ENCODE data around the gene SPRR3.

SPRR3 gene, protein sequence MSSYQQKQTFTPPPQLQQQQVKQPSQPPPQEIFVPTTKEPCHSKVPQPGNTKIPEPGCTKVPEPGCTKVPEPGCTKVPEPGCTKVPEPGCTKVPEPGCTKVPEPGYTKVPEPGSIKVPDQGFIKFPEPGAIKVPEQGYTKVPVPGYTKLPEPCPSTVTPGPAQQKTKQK

DNA sequence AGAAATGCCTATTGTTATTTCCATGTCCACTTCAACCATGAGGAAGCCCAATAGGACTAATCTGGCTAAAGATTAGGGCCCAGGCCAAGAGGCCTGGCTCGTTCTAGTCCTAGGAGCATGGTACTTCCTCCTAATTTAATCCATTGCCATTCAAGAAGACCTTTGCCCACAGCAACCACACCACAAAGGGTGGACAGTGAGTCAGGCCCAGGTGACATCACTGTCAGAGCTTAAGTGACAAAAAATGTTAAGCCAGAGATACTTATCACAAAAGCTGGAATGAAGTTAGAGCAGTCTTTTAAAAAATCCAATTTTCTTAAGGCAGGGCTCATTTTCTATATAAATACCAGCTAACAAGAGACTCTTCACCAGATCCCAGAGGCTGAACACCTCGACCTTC lies at the start of gene SPRR3:
TSS of gene SPRR3 (plus strand) at position 368 of the 400 bp plus-strand sequence. CDS start 1,272 bp downstream, outside the sequence.
- DNase-seq (ENCODE audit: low read depth): no peak

DNA sequence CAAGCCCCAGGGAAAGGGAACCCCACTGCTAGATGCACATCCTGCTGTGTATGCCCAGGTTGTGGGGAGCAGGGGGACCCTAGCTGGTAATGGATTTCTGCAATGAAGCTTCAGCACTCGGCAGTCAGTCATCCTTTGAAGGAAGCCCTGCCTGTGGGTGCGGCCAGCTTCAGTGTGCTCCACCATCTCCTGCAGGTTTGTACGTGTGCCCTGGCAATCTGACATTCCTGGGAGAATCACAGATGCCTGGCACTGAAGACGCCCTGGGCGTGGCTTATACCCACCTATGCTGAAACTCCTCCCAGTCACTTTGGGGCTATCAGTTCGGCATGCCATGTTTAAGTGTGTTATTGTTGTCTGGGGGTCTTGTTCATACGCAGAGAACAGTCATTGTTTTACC lies 47.8 kb upstream of the SPRR3 start:
- DNase-seq (ENCODE audit: low read depth): no peak

DNA sequence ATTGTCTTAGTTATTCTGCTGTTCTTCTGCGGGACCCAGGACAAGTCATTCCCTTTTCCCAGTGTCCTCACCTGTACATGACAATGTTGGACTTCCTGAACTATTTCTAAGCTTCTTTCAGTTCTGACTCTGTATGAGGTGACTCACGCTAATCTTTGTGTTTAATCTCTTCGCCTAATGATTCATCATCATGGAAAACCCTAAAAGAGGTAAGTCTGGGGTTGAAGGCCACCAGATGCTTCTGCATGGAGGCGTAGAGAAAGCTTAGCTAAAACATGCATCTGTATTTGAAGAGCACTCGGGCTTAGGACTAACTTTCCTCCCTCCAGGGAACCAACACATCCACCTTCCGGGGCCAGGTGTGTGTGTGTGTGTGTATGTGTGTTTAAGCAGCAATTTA lies 47.1 kb upstream of the SPRR3 start:
- DNase-seq (ENCODE audit: low read depth): no peak

DNA sequence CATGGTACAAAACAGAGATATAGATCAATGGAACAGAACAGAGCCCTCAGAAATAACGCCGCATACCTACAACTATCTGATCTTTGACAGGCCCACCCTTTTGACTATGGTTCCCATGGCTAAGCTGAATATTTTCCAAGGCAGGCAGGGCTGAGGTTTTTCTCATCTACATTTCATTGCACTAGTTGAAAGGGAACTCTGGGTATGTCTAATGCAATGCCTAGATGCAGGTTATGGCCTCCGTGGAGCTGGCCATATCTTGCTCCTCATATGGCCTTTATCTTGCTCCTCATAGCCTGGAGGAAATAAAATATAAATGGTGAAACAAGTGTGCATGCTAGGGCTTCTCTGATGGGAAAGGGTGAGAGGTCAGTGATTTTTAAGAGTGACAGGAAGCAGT lies 44.0 kb upstream of the SPRR3 start:
- no peak for DNase-seq (ENCODE audit: low read depth)

DNA sequence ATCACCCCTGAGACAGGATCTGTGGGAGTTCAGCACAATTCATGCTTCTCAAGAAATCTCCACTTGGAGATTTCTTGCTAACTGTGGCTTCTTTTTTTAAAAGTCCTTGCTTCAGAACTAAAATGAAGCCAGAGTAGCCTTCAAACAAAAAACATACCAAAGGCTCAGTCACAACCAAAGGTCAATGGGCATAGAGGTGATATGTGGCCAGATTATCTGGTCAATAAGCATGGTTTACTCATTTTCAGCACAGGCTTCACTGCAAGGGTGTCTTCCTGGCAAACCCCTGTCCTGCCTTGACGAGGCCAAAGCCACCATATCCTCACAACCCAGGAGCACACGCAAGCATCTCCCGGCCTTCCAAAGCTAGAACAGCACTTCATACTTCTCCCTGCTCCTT lies 42.3 kb upstream of the SPRR3 start:
- no peak for DNase-seq (ENCODE audit: low read depth)

DNA sequence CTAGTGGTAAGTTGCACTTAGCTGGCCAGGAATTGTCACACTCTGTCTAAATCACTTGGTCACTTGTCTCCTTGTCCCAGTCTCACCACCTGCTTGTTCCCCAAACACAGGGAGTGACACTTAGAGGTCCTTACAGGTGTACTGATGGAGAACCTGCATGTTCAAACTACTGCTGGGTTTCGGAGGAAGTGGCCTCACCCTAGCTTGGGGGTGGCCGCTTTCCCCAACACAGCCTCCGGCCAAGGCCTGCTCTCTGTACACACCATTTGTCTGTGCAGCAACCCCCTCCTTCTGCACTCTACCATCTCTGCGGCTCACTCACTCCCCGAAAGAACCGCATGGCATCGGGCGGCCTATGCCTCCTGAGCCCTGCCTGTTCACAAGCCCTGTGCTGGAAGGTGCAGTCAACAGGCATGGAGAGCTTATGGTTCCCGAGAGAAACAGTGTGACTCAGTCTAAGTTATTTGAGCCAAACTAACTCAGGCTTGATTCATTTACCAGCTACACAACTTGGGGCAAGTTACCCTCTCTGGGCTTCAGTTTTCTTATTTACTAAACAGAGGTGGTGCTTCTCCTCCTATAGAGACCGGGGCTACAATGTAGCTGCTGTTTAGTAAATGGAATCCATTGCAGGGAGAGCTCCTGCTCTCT lies 41.6 kb upstream of the SPRR3 start:
- no peak for DNase-seq (ENCODE audit: low read depth)

DNA sequence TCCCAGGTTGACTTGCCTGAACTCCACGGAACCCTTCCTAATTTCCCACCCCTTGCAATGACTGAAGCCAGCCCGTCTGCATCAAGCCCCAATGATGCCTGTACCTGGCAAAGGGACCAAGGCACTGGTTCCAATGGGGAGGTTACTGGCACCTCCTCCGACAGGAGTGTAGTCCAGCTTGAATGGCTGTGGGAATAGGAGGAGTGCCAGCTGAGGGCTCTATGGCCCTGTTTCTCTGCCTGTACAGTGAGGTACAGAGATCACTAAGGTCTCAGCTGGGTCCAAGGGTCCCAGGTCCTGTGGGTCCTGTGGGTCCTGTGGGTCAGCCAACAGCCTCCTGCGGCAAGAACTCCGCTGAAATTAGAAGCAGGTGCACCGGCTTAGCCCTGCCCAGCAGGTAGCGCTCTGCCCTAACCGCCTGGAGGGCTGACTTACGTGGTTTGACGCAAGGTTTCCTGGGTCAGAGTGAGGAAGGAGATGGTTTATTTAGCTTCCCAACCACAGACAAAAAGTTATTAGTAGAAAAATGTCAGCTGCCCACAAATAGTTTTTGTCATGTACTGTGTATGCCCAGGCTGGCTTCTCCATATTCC lies 41.0 kb upstream of the SPRR3 start:
- no peak for DNase-seq (ENCODE audit: low read depth)

DNA sequence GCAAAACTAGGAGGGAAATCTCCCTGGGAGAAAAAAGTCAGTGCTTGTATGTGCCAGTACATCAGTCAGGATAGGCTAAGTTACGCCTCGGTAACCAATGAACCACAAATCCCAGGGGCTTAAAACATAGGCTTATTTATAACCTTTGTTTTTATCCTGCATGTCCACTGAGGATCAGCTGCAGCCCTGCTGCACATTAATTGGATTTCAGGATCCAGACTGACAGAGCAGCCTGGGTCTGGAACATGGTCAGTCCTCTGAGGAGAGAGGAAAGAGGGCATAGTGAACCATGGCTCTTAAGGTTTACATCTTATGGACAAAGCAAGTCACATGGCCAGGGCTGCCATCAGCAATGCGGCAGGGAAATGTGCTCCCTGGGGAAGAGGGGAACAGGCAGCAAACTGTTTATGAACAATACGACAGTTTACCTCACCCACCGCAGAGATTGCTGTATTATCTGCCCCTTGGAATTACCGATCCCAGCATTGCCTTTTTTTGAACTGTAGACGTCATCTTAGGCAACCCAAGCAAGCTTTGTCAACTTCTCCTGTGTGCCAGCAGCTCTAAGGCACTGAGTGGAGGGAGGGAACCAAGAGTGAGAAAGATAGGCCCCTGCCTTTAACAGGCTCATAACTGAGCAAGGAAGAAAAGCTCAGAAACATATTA lies 40.2 kb upstream of the SPRR3 start:
- DNase-seq (ENCODE audit: low read depth): no peak

DNA sequence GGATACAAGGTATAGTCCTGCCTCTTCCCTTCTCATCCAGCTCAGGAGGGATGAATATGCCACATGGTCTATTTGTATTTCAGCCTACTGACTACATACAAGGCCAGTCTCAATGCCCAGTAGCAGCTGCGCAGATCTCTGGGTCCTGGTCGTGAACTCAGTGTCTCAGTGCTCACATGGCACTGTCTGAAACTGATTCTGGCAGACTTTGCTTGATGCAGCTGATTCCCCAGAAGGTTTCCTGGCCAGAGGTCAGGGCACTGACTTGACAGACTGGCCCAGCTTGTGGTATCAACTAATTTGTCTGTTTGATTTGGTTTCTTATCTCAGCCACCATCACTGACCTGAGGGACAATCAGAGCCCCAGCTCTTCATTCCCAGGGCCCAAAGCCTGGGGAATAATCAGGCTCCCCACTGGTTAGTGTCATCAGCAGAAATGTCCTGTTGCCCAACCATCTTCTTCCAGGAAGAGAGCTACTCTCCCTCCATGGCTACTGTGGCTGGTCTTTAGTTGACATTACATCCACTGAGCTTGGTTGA lies 38.6 kb upstream of the SPRR3 start:
- DNase-seq (ENCODE audit: low read depth): no peak

DNA sequence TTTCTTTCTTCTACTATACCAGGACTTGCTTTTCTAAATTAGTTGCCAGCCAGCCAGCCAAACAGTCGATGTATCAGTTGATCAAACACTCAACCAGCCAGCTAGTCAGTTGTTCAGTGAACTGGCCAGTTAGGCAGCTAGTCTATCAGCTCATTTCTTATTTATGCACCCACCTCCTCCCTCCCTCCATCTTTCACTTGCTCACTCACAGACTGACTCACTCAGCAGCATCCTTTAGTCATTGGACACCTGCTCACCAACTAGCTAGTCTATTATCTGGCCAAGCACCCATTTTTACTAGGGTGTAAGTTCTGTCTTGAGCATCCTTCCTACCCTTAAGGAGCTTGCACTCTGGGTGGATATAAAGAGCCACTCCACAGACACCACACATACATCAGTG lies 37.0 kb upstream of the SPRR3 start:
- DNase-seq (ENCODE audit: low read depth): no peak

DNA sequence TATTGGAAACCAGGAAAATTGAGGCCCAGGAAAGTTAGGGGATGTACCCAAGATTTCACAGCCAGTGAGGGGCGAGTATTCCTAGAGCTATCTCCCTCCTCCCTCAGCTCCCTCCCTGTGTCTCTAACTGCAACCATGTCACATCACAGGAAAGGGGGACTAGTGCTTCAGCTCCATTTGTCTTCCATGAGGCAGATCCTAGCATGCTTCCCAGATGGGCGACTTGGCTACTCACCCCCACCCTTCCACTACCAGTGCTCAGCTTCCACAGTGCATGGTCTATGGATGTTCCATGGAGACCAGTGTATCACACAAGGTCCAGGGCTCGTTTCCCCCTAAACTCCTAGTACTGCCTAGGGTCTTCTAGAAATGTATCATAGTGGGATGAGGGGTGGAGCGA lies 35.7 kb upstream of the SPRR3 start:
- DNase-seq (ENCODE audit: low read depth): no peak

DNA sequence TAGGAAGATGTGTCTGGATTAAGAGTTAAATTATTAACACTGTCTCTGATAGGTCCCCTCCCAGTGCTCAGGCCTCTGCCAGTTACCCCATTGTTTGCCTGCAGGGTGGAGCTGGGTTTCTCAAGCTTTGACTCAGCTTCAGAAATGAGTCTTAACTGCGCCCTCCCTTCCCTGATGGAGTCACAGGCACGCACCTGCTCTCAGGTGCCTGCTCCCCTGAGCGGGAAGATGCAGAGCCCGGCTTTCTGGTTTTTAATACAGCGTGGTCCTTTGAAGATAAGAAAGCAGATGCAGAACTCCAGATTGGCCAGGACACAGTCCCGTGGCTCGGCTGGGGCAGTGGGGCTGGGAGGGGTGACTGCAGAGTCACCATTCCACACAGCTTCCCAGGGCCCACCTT lies 34.3 kb upstream of the SPRR3 start:
- DNase-seq (ENCODE audit: low read depth): no peak

DNA sequence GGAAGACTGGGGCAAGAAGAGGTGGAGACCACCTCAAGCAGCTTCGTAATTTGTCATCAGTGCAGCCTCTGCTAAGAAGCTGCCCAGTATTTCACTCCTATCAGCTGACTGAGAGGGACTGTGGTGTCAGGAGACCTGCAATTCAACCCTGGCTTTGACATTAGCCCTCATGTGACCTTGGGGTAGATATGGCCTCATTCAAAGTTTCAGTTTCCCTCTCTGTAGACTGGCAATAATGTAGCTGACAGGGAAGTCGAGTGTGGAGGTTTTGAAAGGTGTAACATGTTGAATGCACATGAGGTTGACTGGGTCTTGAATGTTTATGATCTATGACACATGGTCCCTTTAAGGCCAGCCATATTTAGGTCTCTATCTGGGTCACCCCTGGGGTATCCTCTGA lies 33.3 kb upstream of the SPRR3 start:
- no peak for DNase-seq (ENCODE audit: low read depth)

DNA sequence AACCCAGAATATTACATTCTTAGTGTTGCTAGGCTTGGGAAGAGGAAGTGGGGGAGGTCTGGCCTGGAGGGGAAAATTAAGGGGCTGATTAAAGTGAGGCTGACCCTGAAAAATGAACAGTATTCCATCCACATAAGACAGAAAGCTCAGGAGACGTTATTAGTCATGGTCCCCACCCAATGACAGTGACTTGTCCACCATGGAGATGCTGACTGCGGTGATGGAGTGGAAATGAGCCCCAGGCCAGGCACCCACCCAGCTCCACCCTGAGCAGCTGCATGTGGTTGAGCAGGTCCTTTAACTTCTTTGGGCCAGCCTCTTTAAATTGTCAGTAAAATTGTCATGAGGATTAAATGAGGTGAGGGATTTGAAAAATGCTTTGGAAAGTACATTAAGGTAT lies 32.5 kb upstream of the SPRR3 start:
- DNase-seq (ENCODE audit: low read depth): no peak

DNA sequence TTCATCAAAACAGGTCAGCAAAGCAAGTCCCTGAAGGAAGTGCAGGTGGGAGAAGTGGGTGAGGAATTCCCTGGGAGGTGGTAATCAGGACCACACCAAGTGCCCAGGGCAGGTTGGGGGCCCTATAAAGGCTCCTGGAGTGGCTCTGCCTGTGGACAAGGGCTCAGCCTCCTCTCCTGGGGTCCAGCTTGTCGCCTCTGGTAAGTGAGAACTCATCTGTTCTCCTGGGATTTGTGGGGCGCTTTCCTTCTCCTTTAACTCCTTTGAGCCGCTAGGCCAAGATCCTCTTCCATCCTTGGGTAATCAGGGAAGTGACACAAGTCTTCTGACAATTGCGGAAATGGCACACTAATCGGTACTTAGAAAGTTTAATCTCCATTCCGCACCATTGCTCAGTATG lies 31.1 kb upstream of the SPRR3 start, which contains the start of gene SPRR4:
TSS of gene SPRR4 (plus strand) at position 154 of the 400 bp plus-strand sequence. CDS start 1,243 bp downstream, outside the sequence.
- DNase-seq (ENCODE audit: low read depth): no peak

DNA sequence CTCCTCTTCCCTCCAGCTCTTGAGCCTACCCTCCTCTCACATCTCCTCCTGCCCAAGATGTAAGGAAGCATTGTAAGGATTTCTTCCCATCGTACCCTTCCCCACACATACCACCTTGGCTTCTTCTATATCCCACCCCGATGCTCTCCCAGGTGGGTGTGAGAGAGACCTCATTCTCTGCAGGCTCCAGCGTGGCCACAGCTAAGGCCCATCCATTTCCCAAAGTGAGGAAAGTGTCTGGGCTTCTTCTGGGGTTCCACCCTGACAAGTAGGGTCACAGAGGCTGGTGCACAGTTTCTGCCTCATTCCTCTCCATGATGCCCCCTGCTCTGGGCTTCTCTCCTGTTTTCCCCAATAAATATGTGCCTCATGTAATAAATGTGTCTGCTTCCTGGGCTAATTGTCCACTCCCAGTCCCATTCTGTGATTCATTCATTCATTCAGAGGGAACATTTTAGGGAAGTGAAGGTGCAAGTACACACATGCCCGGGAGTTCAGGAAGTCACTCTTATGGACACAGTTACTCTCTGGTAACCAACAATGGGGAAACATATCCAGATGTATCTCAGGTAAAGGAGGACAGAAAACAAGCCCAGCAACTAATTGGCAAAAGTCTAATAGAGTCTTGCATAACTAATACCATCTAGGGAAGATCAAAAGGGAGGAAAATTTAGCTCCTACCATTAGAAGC lies 29.2 kb upstream of the SPRR3 start:
- no peak for DNase-seq (ENCODE audit: low read depth)

DNA sequence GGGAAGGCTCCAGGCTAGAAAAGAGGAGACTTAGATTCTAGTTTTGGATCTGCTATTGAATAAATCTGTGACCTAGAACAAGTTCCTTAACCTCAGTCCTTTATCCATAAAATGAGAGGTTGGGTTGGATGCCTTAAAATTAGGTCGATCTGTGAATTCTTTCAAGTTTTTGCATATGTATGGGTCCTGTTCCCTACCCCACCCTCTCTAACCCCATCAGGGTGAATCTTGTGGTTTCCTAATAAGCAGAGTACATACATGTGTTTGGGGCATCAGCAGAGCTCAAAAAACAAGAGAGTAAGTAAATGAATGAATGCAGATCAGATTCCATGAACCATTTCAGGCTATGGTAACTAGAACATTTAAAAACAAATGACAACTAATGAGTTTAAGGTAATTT lies 24.9 kb upstream of the SPRR3 start:
- DNase-seq (ENCODE audit: low read depth): no peak

DNA sequence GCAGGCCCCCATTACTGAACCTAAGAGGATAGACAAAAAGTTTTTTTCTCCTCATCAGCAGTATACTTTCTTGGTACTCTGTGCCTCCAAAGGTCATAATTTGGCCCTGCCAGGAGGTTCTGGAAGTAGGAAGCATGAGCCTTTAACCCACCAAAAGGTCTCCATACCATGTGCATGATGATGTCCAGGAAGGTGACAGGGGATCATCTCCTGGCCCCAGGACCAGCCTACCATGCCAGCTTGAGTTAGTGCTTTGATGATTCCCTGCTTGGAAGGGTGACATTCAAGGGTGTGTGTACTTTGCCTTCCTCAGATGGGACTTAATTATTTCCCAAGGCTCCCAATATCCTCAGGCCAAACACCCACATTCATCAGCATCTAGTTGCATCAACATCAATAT lies 23.9 kb upstream of the SPRR3 start:
- no peak for DNase-seq (ENCODE audit: low read depth)

DNA sequence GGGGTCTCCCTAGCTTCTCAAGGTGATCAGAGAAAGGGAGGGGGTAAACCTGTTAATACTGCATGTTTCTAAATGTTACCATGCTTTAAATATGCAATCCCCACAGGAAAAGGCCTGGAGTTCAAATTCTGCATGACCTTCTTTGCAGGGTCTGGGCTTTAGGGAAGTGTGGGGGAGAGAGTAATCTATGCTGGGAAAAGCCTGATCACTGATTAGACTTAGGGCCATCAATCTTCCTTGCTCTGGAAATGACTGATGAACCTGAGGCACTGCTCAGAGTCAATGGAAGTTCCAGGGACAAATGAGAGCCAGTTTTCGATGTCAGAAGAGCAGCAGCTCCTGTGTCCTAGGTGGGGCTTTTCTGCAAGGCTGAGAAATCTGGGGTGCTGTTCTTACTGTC lies 20.9 kb upstream of the SPRR3 start:
- no peak for DNase-seq (ENCODE audit: low read depth)

DNA sequence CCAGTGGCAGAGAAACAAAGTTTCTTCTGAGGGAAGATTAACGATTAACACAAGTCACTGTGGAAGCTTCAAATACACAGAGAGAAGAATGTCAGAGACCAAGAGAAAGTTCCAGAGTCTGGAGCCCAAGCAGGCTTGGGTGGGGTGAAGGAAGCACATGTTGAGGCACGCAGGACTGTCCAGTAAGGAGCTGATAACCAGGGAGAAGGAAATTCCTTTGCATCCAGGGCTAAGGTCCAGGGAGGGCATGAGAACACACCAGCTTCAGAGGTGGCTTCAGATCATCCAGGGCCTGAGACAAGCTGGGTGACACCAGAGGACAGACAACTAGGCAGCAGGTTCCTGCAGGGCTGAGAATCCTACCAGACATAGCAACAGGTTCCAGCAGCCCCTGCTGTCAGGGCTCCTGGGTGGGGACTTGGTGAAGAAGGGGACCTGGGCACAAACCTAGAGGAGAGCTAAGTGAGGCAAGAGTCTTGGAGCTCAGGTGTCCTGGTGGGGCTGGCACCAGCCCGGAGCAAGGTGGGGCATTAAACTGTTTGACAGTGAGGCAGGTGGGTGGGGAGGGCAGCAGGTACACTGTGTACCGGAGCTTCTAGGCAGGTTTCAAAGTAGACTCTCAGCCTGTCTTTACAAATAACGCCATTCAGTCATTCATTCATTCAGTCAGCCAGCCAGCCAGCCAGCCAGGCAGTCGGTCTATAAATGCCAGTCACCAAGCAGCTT lies 20.2 kb upstream of the SPRR3 start:
- DNase-seq (ENCODE audit: low read depth): no peak

DNA sequence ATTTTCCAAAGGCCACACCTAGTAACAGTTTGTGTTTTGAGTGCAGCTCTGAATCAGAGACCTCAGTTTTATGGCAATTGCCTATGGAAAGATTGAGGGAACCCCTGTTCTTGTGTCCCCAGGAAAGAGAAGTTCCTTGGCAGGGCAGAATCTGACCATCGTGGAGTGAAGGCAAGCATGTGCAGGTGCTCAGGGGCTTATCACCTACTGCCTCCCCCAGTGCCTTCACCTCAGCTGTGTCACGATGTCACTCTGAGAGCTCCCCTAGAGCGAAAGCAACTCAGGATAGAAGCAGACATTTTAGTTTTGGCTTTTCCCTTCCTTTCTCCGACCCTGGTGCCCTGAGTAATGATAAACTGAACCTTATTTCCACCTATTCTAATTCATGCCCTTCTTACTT lies 19.5 kb upstream of the SPRR3 start:
- DNase-seq (ENCODE audit: low read depth): no peak

DNA sequence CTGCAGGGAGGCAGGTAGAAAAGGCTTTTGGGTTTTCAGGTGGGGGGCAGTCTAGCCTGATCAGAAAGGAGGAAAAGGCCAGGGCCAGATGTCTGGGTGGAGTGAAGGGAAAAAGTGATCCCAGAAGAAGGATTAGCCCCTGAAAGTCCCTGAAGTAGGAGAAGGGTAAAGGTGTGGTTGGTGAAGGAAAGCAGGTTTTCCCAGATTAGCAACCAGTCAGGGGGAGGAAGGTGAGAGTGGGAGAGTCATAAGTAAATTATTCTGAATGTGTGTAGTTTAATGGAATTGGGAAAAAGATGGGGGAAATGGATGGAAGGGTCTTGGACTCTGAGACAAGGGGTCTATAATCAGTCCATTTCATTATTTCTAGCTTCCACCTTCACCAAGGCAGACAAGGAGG lies 18.3 kb upstream of the SPRR3 start:
- DNase-seq (ENCODE audit: low read depth): no peak

Measured in CMK (cell line).